HepG2 (cell line): Measurements from ENCODE around the gene NME1. TPM values are rescaled to one million over a fixed set of nuclear protein-coding genes. Genes with fewer than 3 reads are reported as not detected.

Source experiments
- ELF1 ChIP-seq: sonication (generic); formaldehyde crosslinking; IDR thresholded peaks from 2 replicates; pipeline ENCODE4 v1.4.0; 2020; ENCODE audit warnings: missing genetic modification reagents
- GATAD1 ChIP-seq: IDR thresholded peaks from 2 replicates; pipeline ENCODE4 v1.6.1; 2016; ENCODE audit warnings: missing genetic modification reagents, missing compliant biosample characterization
- IKZF1 ChIP-seq: fragments of 450-650 bp; IDR thresholded peaks from 2 replicates; pipeline ENCODE4 v1.7.1; 2016
- MEF2D ChIP-seq: sonication (generic); formaldehyde crosslinking; IDR thresholded peaks from 2 replicates; pipeline ENCODE4 v1.5.1; 2020; ENCODE audit warnings: mild to moderate bottlenecking, missing genetic modification reagents
- MEIS1 ChIP-seq: sonication (generic); formaldehyde crosslinking; IDR thresholded peaks from 2 replicates; pipeline ENCODE4 v1.9.0; 2021; ENCODE audit warnings: mild to moderate bottlenecking, missing genetic modification reagents, moderate library complexity, borderline replicate concordance
- NR2F6 ChIP-seq, 2 experiments: IDR thresholded peaks; 2 replicates each; pipeline ENCODE4 v1.6.1; 2016; ENCODE audit warnings: antibody characterized with exemption in 1 of 2, mild to moderate bottlenecking in 1 of 2
- ZNF441 ChIP-seq: sonication (generic); formaldehyde crosslinking; IDR thresholded peaks from 2 replicates; pipeline ENCODE4 v1.7.0; 2021; ENCODE audit warnings: missing genetic modification reagents, borderline replicate concordance
- polyA plus RNA-seq, 8 experiments: library from polyadenylated mRNA; depleted of rRNA in 3 of 8; stranded (reverse) in 7 of 8; unstranded in 1 of 8; fragments of >200 nt; fragmentation: Illumina TruSeq in 4 of 8; extraction: Trizol in 4 of 8; gene quantifications; 2 replicates each; pipeline versions ENCODE4 v1.2.1 to v1.2.3, GENCODE V29; 2011 to 2016; ENCODE audit warnings: low read depth in 4 of 8, missing spikeins in 1 of 8, mixed read lengths in 1 of 8; ENCODE audit not compliant: insufficient read depth in 1 of 8
- total RNA-seq, 5 experiments: library from RNA; depleted of rRNA; stranded (reverse); fragments of >200 nt; fragmentation: Illumina TruSeq; extraction: Trizol; gene quantifications; 2 replicates each; pipeline ENCODE4 v1.2.3, GENCODE V29; 2016; ENCODE audit warnings: low read depth in 1 of 5
- TF ChIP-seq, protein P1 (sequence below): sonication (generic); formaldehyde crosslinking; IDR thresholded peaks from 2 replicates; pipeline ENCODE4 v1.4.0; 2020; ENCODE audit warnings: missing genetic modification reagents
- TF ChIP-seq, protein P2 (sequence below): sonication (generic); formaldehyde crosslinking; IDR thresholded peaks from 2 replicates; pipeline ENCODE4 v1.9.0; 2021; ENCODE audit warnings: mild to moderate bottlenecking, missing genetic modification reagents
- TF ChIP-seq, protein P3 (sequence below): sonication (generic); formaldehyde crosslinking; IDR thresholded peaks from 2 replicates; pipeline ENCODE4 v1.4.0; 2020; ENCODE audit warnings: missing genetic modification reagents
- TF ChIP-seq, protein P4 (sequence below): sonication (generic); formaldehyde crosslinking; IDR thresholded peaks from 2 replicates; pipeline ENCODE4 v1.4.0; 2020; ENCODE audit warnings: missing genetic modification reagents, borderline replicate concordance

Gene NME1
- total and polyA plus RNA-seq, 2 of the 13 experiments (the other 11 are each of a cell fraction or from before 2014, with no cell fraction given): 295 to 516 TPM

DNA sequence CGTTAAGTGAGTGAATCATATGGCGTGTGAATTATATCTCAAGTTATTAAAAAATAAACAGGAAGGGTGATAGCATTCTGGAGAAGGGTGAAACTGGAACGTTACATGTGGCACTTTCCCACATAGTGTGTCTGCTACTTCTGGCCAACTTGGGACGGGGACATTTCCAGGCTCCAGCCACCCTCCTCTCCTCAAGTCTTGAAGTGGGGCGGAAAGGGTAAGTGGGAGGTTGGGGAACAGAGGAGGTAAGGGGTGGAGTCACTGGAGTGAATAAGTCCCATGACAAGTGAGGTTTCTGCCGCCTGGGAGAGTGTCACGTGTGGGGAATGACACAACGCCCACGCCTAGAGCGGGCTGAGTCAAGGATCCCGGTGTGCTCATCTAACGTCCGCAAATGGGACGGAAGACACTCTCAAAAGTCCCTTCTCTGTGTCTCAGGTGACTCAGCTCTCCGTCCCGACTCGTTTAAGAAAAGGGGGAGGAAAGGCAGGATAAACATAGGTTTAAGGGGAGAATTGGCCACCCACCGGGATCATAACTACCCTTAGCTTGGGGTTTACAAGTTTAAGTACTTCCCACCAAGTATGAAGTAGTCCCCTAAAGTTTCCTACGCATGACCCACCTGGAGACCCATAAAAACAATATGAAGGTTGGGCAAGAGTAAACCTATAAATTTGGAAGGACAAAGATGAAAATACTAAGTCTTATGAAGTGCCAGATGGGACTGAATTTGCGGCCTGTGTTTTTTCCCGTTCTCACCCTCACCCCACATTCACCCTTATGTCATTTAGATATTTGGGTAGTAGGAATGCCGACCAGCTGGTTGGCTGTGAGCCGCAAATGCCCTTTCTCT lies 31.5 kb upstream of the NME1 start (continued):
- TF ChIP-seq, protein P1, sequence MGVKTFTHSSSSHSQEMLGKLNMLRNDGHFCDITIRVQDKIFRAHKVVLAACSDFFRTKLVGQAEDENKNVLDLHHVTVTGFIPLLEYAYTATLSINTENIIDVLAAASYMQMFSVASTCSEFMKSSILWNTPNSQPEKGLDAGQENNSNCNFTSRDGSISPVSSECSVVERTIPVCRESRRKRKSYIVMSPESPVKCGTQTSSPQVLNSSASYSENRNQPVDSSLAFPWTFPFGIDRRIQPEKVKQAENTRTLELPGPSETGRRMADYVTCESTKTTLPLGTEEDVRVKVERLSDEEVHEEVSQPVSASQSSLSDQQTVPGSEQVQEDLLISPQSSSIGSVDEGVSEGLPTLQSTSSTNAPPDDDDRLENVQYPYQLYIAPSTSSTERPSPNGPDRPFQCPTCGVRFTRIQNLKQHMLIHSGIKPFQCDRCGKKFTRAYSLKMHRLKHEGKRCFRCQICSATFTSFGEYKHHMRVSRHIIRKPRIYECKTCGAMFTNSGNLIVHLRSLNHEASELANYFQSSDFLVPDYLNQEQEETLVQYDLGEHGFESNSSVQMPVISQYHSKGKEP (CRISPR knock-in tag): no peak
- TF ChIP-seq ZNF441 (CRISPR knock-in tag) (no peak), MEIS1 (CRISPR knock-in tag) (no peak), NR2F6 (IDR thresholded peaks at IDR 0.05) (no peak), NR2F6 (CRISPR knock-in tag; IDR thresholded peaks at IDR 0.05) (no peak), ELF1 (CRISPR knock-in tag) (peak; percentile 25; the same call in 1 of the 2 replicates), MEF2D (CRISPR knock-in tag) (0 out of 2 replicates have a peak, but pooled peaks have one; percentile 29), IKZF1 (no peak), GATAD1 (CRISPR knock-in tag) (peak; percentile 74)
- TF ChIP-seq, protein P2, sequence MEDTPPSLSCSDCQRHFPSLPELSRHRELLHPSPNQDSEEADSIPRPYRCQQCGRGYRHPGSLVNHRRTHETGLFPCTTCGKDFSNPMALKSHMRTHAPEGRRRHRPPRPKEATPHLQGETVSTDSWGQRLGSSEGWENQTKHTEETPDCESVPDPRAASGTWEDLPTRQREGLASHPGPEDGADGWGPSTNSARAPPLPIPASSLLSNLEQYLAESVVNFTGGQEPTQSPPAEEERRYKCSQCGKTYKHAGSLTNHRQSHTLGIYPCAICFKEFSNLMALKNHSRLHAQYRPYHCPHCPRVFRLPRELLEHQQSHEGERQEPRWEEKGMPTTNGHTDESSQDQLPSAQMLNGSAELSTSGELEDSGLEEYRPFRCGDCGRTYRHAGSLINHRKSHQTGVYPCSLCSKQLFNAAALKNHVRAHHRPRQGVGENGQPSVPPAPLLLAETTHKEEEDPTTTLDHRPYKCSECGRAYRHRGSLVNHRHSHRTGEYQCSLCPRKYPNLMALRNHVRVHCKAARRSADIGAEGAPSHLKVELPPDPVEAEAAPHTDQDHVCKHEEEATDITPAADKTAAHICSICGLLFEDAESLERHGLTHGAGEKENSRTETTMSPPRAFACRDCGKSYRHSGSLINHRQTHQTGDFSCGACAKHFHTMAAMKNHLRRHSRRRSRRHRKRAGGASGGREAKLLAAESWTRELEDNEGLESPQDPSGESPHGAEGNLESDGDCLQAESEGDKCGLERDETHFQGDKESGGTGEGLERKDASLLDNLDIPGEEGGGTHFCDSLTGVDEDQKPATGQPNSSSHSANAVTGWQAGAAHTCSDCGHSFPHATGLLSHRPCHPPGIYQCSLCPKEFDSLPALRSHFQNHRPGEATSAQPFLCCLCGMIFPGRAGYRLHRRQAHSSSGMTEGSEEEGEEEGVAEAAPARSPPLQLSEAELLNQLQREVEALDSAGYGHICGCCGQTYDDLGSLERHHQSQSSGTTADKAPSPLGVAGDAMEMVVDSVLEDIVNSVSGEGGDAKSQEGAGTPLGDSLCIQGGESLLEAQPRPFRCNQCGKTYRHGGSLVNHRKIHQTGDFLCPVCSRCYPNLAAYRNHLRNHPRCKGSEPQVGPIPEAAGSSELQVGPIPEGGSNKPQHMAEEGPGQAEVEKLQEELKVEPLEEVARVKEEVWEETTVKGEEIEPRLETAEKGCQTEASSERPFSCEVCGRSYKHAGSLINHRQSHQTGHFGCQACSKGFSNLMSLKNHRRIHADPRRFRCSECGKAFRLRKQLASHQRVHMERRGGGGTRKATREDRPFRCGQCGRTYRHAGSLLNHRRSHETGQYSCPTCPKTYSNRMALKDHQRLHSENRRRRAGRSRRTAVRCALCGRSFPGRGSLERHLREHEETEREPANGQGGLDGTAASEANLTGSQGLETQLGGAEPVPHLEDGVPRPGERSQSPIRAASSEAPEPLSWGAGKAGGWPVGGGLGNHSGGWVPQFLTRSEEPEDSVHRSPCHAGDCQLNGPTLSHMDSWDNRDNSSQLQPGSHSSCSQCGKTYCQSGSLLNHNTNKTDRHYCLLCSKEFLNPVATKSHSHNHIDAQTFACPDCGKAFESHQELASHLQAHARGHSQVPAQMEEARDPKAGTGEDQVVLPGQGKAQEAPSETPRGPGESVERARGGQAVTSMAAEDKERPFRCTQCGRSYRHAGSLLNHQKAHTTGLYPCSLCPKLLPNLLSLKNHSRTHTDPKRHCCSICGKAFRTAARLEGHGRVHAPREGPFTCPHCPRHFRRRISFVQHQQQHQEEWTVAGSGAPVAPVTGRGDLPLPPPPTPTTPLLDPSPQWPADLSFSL (CRISPR knock-in tag): no peak
- TF ChIP-seq, protein P3, sequence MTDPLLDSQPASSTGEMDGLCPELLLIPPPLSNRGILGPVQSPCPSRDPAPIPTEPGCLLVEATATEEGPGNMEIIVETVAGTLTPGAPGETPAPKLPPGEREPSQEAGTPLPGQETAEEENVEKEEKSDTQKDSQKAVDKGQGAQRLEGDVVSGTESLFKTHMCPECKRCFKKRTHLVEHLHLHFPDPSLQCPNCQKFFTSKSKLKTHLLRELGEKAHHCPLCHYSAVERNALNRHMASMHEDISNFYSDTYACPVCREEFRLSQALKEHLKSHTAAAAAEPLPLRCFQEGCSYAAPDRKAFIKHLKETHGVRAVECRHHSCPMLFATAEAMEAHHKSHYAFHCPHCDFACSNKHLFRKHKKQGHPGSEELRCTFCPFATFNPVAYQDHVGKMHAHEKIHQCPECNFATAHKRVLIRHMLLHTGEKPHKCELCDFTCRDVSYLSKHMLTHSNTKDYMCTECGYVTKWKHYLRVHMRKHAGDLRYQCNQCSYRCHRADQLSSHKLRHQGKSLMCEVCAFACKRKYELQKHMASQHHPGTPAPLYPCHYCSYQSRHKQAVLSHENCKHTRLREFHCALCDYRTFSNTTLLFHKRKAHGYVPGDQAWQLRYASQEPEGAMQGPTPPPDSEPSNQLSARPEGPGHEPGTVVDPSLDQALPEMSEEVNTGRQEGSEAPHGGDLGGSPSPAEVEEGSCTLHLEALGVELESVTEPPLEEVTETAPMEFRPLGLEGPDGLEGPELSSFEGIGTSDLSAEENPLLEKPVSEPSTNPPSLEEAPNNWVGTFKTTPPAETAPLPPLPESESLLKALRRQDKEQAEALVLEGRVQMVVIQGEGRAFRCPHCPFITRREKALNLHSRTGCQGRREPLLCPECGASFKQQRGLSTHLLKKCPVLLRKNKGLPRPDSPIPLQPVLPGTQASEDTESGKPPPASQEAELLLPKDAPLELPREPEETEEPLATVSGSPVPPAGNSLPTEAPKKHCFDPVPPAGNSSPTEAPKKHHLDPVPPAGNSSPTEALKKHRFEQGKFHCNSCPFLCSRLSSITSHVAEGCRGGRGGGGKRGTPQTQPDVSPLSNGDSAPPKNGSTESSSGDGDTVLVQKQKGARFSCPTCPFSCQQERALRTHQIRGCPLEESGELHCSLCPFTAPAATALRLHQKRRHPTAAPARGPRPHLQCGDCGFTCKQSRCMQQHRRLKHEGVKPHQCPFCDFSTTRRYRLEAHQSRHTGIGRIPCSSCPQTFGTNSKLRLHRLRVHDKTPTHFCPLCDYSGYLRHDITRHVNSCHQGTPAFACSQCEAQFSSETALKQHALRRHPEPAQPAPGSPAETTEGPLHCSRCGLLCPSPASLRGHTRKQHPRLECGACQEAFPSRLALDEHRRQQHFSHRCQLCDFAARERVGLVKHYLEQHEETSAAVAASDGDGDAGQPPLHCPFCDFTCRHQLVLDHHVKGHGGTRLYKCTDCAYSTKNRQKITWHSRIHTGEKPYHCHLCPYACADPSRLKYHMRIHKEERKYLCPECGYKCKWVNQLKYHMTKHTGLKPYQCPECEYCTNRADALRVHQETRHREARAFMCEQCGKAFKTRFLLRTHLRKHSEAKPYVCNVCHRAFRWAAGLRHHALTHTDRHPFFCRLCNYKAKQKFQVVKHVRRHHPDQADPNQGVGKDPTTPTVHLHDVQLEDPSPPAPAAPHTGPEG (CRISPR knock-in tag): no peak
- TF ChIP-seq, protein P4, sequence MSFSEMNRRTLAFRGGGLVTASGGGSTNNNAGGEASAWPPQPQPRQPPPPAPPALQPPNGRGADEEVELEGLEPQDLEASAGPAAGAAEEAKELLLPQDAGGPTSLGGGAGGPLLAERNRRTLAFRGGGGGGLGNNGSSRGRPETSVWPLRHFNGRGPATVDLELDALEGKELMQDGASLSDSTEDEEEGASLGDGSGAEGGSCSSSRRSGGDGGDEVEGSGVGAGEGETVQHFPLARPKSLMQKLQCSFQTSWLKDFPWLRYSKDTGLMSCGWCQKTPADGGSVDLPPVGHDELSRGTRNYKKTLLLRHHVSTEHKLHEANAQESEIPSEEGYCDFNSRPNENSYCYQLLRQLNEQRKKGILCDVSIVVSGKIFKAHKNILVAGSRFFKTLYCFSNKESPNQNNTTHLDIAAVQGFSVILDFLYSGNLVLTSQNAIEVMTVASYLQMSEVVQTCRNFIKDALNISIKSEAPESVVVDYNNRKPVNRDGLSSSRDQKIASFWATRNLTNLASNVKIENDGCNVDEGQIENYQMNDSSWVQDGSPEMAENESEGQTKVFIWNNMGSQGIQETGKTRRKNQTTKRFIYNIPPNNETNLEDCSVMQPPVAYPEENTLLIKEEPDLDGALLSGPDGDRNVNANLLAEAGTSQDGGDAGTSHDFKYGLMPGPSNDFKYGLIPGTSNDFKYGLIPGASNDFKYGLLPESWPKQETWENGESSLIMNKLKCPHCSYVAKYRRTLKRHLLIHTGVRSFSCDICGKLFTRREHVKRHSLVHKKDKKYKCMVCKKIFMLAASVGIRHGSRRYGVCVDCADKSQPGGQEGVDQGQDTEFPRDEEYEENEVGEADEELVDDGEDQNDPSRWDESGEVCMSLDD (CRISPR knock-in tag): peak; percentile 4; the same call in 1 of the 2 replicates
